ENCODE measurements around the gene GH1.
"Not testable (repeated sequence)": the region's sequence is repeated elsewhere in the genome, so short reads cannot be mapped to it uniquely, and the experiment has no call there.

GRCh38 chr17:63874693-63875092 lies 43.9 kb downstream of the GH1 start:
- not testable (repeated sequence) for TF ChIP-seq CTCF (IDR thresholded peaks at IDR 0.05; ENCODE audit: borderline replicate concordance, extremely low read depth, low read length, poor library complexity, severe bottlenecking); EZH2 (IDR thresholded peaks at IDR 0.05; ENCODE audit: borderline replicate concordance, low read depth, low read length, severe bottlenecking)
